NCI-H2196 (cell line): Measurements from ENCODE around the gene AK1.
A peak's percentile ranks its signal among the peaks of the same experiment; 100 is the strongest.

ENCODE experiments used
- DNase-seq: peaks from one replicate; lab custom pipeline; 2025; ENCODE audit not compliant: unreplicated experiment; lab: John Stamatoyannopoulos, UW

Gene AK1

DNA sequence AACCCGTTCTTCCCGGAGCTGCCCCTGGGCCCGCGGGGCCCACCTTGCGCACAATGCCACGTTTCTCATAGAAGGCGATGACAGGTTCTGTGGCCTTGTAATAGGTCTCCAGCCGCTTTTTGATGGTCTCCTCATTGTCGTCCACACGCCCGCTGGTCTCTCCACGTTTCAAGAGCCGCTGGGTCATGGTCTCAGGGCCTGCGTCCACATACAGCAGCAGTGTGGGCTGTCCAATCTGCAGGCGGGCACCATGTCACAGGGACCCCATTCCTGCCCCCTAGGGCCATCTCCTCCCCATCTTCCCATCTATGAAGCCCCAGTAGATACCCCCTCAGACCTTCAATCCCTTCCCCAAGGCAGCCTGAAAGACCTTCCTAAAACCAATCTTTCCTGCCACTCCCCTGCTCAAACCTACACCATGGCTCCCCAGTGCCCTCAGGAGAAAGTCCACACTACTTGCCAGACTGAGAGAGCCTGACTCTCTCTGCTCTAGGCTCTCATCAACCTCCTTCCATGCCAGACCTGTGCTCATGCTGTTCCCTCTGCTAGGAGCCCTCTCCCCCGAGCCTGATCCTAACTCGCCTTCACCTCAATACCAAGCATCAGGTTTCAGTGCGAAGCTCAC lies 9.1 kb downstream of the AK1 start:
- no peak for DNase-seq

DNA sequence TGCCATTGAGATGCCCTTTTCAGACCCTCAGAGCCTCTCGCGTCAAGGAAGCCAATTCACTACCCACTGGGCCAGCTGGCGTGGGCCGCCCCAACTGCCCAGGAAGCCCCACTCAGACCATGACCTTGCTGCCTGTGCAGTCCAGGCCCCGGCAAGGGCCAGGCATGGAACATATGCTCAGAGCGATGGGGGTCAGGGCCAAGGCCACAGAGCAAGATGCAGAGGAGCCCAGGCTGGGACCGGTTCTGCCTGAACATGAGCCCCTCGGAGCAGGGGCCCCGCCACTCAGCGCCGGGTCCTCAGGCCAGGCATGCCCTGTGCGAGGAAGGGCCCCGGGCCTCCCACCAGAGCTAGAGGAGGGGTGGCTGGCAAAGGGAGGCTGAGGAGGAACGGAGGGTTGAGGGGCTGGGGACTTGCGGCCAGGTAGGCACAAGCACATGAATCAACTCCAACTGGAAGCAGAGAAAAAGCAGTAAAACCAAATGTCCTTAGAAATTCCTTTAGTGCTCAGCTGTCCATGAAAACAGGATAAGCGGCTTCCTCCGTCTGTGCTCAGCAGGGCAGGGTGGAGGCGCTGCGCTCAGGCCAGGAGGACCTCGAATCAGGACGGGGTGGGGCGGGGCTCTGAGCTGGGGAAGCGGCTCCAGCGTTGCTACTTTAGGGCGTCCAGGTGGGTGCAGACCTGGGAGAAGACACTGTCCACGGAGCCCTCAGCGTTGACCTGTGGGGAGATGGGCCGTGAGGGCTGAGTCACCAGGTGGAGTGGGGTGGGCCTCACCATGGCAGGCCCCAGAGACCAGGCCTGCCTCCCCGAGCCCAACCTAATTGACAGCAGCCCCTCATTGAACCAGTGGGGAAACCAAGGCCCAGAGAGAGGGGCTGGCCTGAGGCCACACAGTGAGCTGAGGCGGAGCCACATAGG lies 9.9 kb downstream of the AK1 start:
- DNase-seq, result no peak

DNA sequence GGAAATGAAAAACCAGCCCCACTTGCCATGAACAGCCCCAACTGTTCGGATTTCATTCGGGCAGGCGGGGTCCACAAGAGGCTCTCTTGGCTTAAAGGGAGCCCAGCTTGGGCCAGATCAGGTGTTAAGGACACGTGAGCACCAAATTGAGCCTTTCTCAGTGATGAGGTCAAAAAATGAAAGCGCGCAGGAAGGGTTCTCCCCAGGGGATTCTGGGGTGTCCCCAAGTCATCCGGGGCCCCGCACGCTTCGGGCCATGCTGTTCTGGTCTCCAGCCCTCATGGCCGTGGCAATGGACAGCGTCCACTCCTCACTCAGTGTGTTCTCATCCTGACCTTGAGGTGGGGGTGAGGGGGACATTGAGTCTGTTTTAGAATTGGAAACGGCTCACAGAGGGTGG lies 10.9 kb downstream of the AK1 start:
- DNase-seq, result no peak

DNA sequence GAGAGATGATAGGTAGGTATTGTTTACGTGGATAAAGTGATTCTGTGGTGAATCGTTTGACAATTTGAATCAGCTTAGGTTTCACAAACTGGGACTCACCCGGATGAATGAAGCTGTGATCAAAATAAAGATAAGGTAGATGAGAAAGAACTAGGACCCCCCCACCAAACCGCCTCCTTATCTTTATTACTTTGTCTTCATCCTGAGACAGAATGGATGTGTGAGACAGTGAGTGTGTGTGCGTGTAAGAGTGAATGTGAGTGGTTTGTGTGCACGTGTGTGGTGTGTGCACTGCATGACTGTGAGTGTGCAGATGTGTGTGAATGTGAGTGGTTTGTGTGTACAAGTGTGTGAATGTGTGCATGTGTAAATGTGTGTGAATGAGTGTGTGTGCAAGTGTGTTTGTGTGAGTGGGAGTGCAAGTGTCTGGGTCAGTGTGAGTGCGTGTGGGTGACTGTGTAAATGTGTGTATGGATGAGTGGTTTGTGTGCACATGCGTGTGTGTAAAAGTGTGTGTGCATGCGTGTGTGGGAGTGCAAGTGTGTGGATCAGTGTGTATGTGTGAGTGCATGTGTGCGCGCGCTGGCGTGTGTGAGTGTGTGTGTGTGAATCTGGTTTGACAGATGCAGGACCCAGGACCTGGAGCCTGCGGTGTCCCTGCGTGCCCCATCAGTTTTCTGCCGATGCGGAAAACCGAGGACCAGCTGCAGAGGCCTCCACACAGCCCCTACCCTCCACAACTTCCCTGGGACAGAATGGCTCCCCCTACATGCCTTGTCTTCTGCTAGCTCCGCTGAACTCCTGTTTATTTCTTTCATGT lies 11.6 kb downstream of the AK1 start:
- DNase-seq, result no peak

DNA sequence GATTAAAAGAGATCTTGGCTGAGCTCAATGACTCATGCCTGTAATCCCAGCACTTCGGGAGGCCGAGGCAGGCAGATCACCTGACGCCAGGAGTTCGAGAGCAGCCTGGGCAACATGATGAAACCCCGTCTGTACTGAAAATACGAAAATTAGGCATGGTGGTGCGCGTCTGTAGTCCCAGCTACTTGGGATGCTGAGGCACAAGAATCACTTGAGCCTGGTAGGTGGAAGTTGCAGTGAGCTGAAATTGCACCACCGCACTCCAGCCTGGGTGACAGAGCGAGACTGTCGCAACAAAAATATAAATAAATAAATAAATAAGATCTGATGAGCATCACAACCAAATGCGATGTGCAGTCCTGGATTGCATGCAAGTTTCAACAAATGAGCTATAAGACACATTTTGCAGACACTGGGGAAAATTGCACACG lies 14.3 kb downstream of the AK1 start:
- DNase-seq, result no peak

DNA sequence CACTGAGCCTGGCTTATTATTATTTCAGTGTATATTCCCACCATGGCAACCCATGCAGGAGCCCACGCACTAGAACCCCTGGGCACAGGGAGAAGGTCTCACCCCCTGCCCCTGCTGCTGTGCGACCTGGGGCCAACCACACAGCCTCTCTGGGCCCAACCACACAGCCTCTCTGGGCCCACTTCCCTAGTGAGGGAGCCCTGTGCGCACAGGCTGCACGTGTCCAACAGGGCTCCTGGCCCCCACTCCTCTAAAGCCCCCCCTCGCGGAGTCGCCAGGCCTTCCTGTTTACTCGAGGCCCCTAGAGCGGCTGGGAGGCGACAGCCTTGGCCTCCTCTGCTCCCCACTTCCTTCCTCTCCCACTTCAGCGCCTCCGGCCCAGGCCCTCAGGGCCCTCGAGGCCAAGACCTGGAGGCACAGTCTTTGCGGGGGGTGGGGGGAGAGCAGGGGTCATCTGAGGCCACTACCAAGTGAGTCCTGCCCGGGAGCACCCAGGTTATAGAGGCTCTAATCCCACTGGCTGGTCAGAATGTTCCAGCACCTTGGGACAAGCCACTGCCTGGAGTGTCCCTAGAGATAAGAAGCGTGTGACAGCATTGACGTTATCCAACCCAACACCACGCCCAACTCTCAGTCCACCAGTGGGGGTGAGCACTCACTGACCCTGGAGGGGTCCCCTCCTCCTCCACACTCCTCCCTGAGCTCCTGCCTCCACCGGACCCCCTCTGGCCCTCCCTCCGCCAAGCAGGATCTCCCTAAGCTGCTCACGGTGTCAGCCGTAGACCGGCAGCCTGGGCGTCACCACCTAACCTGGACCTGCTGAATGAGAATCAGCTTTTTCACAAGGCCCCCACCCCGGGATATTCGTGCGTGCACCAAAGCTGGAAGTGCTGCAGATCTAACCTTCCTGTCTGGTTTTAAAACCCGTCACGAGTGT lies 15.1 kb downstream of the AK1 start:
- DNase-seq, result no peak

DNA sequence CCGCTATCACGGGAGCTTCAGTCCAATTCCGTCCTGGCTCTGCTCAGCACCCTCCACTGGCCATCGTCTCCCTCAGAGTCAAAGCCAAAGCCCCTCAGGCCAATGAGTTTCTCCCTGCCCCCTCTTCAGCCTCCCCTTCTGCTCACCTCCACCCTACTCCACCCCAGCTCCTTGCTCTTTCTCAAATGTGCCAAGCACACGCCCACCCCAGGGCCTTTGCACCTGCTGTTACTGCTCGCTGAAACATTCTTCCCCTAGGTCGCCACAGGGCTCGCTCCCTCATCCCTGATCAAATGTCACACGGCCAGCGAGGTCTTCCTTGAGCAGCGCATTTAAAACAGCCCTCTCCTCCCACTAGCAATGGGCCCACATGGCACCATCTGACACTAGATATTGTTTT lies 16.7 kb downstream of the AK1 start:
- no peak for DNase-seq

DNA sequence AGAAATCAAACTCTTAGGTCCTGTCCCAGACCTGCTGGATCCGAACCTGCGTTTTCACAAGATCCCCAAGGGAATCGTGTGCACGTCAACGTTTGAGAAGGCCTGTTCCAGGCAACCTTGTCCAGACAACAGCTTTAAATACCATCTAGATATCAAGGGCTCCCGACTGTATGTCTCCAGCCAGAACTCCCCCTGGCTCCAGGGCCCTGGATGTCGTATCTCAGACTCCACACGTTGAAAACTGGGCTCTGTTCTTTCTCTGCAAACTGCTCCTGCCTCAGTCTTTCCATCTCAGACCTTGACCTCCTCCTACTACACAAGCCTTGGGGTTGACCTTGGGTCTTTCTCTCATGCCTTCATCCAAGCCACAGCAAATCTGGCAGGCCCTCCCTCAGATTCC lies 17.2 kb downstream of the AK1 start:
- DNase-seq, result no peak

DNA sequence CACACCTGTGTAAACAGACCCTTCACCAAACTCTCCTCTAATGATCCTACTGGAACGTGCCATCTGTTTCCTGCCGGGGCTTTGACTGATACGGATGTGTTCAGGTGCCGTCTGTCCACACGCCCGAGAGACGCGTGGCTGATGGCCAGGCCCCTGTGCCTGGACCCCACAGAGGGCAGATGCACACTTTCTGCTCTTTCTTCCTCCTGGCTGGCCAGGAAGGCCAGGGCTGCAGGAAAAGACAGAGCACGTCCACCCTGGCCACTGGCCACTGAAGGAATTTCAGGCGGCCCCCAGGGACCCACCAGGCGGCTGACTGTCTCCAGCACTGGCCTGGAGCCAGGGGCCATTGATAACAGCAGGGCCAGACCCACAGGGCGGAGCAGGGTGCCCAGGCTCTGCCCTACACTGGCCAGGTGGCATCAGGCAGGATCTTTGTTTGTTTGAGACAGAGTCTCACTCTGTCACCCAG lies 19.4 kb downstream of the AK1 start:
- peak; percentile 13 for DNase-seq

DNA sequence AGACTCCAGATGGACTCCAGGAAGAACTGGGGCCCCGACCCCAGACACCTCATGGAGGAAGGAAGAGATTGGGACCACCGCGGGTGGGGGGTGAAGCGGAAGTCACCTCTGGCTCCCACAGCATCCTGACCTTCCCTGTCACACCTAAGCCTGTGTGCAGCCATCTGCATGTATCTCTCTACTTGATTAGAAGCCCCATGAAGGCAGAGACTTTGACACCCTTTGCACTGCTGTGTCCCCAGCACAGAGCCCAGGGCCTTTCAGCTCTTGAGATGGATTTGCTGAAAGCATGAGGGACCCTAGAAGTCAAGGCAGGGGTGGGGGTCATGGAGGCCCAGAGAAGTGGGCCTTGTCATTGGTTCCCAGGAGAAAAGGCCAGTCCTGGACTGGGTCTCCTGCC lies 20.2 kb downstream of the AK1 start:
- DNase-seq, result no peak

DNA sequence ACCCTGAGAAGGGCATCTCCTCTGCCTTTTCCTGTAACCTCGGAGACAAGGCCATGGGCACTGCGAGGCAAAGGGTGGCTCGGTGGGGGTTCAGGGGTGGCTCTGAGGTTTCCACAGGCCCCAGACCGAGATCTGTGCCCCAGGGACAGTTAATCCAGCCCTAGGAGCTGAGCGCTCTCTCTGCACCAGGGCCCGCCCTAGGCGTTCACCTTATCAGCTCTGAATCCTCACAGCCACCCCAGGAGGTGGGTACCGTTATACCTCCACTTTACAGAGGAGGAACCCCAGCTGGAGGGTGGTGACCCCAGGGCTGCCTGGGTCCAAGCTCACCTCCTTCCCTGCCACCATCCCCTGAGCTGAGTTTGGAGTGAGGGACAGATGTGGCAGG lies 20.8 kb downstream of the AK1 start:
- no peak for DNase-seq

DNA sequence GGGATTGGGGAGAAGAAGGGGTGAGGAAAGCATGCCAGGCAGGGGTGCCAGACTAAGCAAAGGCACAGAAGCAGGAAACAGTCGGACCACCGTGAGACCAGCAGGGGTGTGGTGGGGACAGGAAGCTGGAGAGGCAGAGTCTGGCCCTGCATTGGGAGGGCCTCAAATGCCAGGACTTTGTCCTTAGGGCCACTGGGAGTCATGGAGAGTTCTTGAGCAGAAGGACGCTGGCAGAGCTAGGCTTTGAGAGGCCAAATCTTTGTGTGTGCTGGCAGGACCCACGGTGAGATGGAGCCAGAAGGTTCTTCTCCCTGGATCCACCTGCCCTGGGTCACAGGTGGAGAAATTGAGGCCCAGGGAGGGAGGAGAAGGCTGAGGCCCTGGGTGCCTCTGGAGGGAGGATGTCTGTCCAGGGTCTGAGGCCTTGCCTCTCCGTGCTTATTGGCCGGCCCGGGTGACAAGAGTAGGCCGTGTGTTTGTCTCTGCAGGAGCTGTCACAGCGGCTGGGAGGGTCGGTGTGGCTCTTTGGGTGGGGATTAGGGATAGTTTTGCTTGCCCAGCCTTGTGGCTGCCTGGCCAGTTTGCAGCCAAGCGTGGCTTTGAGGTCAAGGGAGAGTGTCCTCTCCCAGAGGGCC lies 21.3 kb downstream of the AK1 start:
- DNase-seq, result no peak

DNA sequence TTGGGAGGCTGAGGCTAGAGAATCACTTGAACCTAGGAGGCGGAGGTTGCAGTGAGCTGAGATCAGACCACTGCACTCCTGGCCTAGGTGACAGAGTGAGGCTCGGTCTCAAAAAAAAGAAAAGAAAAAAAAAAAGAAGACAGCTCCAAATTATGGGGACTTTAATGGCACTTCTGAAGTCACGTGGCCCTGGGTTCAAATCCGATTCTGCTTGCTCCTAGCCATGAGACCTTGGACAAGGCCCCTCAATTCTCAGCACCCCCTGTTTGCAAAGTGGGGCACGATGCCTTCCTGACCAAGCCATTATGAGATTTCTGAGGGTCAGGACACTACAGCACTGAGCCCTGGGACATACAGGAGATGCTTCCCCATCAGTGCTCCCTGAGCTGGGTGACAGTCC lies 22.0 kb downstream of the AK1 start:
- DNase-seq, result no peak

DNA sequence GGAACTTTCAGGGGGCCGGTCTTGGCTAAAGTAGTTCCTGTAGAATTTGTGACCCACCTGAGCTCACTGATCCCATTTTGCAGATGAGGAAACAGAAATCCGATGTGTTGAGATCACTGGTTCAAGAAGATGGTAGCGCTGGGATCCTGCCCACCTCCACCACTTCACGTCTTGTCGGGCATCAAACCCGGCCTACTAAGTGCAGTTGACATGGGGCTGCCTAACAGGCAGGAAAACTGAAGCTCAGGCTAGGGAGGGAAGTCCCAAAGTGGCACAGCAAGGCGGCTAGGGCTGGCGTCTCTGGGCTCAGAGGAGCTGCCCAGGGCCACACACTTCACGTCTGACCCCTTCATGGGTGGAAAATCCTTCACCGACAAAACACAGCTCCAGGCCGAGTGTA lies 22.5 kb downstream of the AK1 start:
- DNase-seq, result no peak

DNA sequence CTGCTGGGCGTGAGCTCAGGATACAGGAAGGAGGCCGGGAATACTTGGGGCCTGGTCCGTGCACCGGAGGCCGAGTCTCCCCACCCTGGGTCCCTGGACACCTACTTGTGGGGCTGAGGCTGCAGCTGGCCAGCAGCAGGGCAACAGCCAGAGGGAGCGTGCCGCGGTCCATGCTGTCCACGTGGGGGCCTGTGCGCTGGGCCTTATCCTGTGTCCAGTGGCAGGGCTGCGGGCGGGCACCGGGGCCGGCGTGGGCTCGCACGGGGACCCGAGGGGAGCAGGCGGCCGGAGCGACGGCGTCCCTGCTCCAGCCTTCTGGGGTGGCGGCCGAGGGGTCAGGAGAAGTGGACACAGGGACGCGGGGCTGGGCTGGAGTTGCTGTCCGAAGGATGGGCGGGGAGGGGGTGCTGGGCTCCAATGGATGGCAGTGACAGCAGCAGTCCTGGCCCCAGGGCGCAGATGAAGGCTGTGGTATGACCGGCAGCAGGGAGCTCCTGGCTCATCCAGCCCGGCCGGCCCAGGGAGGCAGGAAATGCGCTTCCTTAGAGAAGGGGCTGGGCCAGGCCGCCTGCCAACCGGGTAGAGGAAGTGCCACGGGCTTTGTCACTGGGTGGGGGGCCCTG lies 23.2 kb downstream of the AK1 start, which contains the start of gene ENG:
Gene ENG, minus strand, starts transcription at position 475 of the 623 bp plus-strand sequence. Its CDS starts 303 bp downstream, at position 172.
- no peak for DNase-seq

DNA sequence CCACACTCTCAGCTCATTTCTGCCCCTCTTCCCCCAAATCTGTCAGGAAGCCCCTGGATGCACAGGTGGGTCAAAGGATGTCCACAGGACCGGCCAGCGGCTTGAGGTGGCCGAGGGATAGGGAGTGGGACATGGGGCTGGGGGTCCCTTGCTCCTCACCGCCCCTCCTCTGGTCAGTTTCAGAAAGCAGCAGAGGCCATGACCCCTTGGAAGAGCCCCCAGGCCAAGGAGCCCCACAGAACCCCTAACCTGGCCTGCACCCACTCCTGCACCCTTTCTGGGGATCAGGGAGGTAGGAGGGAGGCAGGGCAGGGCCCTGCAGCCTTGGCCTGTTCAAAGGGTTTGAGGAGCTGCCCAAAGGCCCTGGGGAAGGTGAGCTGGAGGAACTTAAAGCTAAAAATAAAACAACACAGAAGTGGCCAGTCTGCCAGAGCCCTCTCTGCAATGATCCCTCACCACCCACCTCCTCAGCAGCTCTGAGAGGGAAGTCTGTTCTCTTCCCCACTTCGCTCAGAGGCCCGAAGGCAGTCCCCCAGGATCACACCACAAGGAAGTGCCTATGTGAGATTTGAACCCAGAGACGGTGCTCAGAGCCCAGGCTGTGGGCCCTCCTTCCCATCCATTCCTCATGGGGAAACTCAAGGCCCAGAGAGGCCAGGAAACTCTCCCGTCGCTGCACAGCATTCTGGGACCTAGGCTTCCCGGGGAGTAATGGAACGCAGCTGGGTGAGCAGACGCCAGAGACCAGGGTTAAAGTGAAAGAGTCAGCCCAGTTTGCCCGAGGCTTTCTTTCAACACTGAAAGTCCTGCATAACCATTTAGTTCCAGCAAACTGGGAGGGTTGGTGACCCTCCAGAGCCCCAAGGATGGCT lies 23.9 kb downstream of the AK1 start:
- DNase-seq, result no peak

DNA sequence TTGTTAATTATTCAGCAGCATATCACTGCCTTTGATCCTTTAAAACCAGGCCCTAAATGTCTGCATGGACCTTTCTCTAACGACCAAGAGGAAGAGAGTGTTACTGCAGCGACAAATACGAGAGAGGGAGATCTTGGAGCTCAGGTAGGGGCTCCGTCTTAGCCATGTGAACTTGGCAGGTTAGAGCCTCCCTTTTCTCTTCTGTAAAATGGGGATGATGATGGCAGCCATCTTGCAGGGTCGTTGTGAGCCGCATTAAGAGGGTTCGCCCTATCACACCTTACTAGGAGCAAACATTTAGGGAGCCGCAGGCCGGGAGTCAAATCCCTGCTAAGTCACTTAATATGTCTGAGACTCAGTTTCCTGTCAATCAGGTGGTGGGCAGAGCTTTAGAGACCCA lies 24.6 kb downstream of the AK1 start:
- no peak for DNase-seq

DNA sequence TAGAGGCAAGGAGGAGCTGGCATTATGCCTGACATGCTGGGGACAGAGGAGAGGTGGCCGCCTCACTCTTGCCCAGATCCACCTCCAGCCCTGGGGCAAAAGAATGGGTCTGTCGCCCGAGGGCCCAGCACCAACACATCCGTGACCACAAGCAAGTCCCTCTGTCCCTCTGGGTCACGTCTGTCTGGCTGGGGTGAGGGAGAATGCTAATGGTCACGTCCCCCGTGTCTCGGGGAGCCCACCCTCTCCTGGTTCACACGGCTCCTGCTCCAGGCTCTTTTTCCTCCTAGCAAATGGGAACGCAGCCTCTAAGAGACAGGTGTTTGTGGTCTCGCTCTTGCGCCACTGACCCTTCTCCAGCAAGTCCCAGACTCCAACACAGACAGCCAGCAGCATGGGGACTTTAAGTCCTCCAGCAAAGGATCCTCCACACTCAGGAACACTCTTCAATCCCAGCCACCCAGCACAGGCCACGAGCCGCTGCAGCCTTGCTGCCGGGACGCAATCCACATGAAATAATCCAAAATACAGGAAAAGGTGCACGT lies 27.1 kb downstream of the AK1 start:
- DNase-seq, result no peak
